Panc1 (cell line): Measurements from ENCODE around the gene PDYN. TPM values are rescaled to one million over a fixed set of nuclear protein-coding genes. Genes with fewer than 3 reads are reported as not detected.

Experiments
- ATAC-seq: fragments of 200-7000 bp; cut with Tn5 transposase; 2 replicates; pipeline ENCODE4 v1.9.1; 2020; ENCODE audit warnings: mild to moderate bottlenecking, moderate library complexity
- BruUV-seq: library from RNA; stranded (reverse); fragments of 400-500 nt; replicated peaks from 2 replicates; lab custom pipeline; 2021; lab: Mats Ljungman, UMichigan
- CTCF ChIA-PET: fragments of 300-600 bp; sonication (Branson Sonifier 250); formaldehyde crosslinking; loops from one replicate; lab custom pipeline; 2022; ENCODE audit warnings: antibody characterized with exemption; lab: Charles Lee
- POLR2A ChIA-PET: fragments of 300-600 bp; sonication (Branson Sonifier 250); formaldehyde crosslinking; loops from one replicate; lab custom pipeline; 2022; ENCODE audit warnings: antibody characterized with exemption; lab: Charles Lee
- DNase-seq: peaks from one replicate; pipeline ENCODE4 v3.0.0-alpha.2; 2010; ENCODE audit warnings: low read depth, low spot score
- H3K27ac ChIP-seq: 2 replicates; pipeline ENCODE4 v1.5.1; 2011; ENCODE audit warnings: mild to moderate bottlenecking, low read length, inconsistent platforms
- H3K27me3 ChIP-seq: fragments of 200-500 bp; sonication (Bioruptor generic); 2 replicates; pipeline ENCODE4 v1.6.0; 2014; ENCODE audit warnings: low read length, inconsistent platforms; ENCODE audit not compliant: control insufficient read depth, insufficient read depth
- H3K36me3 ChIP-seq: fragments of 200-500 bp; sonication (Bioruptor generic); 2 replicates; pipeline ENCODE4 v1.5.1; 2014; ENCODE audit warnings: inconsistent platforms, mild to moderate bottlenecking, low read length, moderate library complexity; ENCODE audit not compliant: control insufficient read depth, insufficient read depth
- H3K4me1 ChIP-seq: 2 replicates; pipeline ENCODE4 v1.5.1; 2011; ENCODE audit warnings: inconsistent platforms, mild to moderate bottlenecking, low read length, moderate library complexity; ENCODE audit not compliant: control insufficient read depth, insufficient read depth
- H3K4me3 ChIP-seq, 2 experiments: 2 replicates each; pipeline ENCODE4 v1.5.1; 2011 to 2012; ENCODE audit warnings: low read depth in 2 of 2, low read length in 2 of 2, mild to moderate bottlenecking in 2 of 2, inconsistent platforms in 1 of 2, moderate library complexity in 1 of 2
- H3K9me3 ChIP-seq: fragments of 200-500 bp; sonication (Bioruptor generic); 2 replicates; pipeline ENCODE4 v1.5.1; 2014; ENCODE audit warnings: low read depth, mild to moderate bottlenecking, inconsistent platforms, low read length, moderate library complexity; ENCODE audit not compliant: control insufficient read depth, insufficient read depth
- POLR2AphosphoS5 ChIP-seq: IDR thresholded peaks from 2 replicates; pipeline ENCODE4 v1.6.1; 2012; ENCODE audit warnings: mild to moderate bottlenecking, low read depth, low read length, moderate library complexity
- REST ChIP-seq, 2 experiments: IDR thresholded peaks; 2 replicates each; pipeline ENCODE4 v1.6.1; 2011 to 2012; ENCODE audit warnings: low read depth in 2 of 2, control low read depth in 1 of 2, low read length in 1 of 2, mild to moderate bottlenecking in 1 of 2, moderate library complexity in 1 of 2; ENCODE audit not compliant: insufficient read depth in 1 of 2
- SIN3A ChIP-seq: IDR thresholded peaks from 2 replicates; pipeline ENCODE4 v1.6.1; 2012; ENCODE audit warnings: low read depth, mild to moderate bottlenecking, low read length, moderate library complexity, borderline replicate concordance; ENCODE audit not compliant: insufficient read depth
- TCF7L2 ChIP-seq: IDR thresholded peaks from 2 replicates; pipeline ENCODE4 v1.6.1; 2011; ENCODE audit warnings: mild to moderate bottlenecking, low read depth, low read length, inconsistent platforms
- in situ Hi-C: cut with HindIII; loops from 2 replicates; pipeline ENCODE4 v1.10.0; 2016; ENCODE audit warnings: low sequenced_read_pairs, low pct_unique_long_range_greater_than_20kb
- intact Hi-C: fragments of 100-400 bp; cut with micrococcal nuclease; formaldehyde crosslinking; loops from one replicate; pipeline ENCODE4 v1.10.0; 2022; ENCODE audit not compliant: unreplicated experiment
- total RNA-seq: library from RNA; stranded (reverse); gene quantifications from one replicate; pipeline ENCODE4 v1.2.1, GENCODE V29; 2021; ENCODE audit not compliant: unreplicated experiment
- TF ChIP-seq, protein P1 (sequence below): fragments of 450-650 bp; IDR thresholded peaks from 2 replicates; pipeline ENCODE4 v1.5.1; 2017; ENCODE audit warnings: mild to moderate bottlenecking

Gene PDYN
- total RNA-seq, 1 experiment from 2014 or later, result not detected

DNA sequence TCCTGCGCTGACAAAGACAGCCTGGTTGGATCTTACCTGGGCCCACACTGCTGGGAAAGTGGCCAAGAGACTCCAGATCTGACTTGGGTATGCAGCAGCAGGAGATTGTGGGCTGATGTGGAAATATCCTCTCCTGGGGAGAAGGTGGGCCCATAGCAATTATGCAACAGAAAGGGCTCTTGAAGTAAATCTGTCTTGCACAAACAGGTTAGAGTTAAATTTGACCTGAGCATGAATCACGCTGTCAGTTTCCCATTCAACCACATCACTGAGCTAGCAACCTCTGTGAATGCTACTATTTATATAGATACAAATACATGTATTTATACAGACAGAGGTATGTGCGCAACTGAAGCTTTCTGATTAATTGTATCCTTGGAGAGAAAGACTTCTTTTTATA is 28.3 kb upstream of the PDYN start:
- Histone ChIP-seq H3K27me3 (peaks cover 34% of the 10 kb centered on the region), H3K9me3 (no peaks in the 10 kb centered on the region), H3K4me3 (no peak overlapping the region), H3K4me1 (no peaks in the 10 kb centered on the region), H3K36me3 (no peaks in the 10 kb centered on the region), H3K27ac (no peak overlapping the region)
- in situ Hi-C loops (no loop called here), intact Hi-C loops (no loop called here)
- DNase-seq (no peak), ATAC-seq (no peak)
- no peak for TF ChIP-seq POLR2AphosphoS5
- no peak for TF ChIP-seq TCF7L2
- TF ChIP-seq, protein P1, sequence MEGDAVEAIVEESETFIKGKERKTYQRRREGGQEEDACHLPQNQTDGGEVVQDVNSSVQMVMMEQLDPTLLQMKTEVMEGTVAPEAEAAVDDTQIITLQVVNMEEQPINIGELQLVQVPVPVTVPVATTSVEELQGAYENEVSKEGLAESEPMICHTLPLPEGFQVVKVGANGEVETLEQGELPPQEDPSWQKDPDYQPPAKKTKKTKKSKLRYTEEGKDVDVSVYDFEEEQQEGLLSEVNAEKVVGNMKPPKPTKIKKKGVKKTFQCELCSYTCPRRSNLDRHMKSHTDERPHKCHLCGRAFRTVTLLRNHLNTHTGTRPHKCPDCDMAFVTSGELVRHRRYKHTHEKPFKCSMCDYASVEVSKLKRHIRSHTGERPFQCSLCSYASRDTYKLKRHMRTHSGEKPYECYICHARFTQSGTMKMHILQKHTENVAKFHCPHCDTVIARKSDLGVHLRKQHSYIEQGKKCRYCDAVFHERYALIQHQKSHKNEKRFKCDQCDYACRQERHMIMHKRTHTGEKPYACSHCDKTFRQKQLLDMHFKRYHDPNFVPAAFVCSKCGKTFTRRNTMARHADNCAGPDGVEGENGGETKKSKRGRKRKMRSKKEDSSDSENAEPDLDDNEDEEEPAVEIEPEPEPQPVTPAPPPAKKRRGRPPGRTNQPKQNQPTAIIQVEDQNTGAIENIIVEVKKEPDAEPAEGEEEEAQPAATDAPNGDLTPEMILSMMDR, result no peak
- no peak for TF ChIP-seq SIN3A
- no peak for TF ChIP-seq REST (IDR thresholded peaks at IDR 0.05; ENCODE audit: insufficient read depth in 1 of 2, low read depth in 2 of 2, low read length in 1 of 2)
- no TSS peak for BruUV-seq
- ChIA-PET CTCF (no interaction called here), POLR2A (no interaction called here)

- Histone ChIP-seq H3K27me3 (peaks cover 24% of the 10 kb centered on the region), H3K4me1 (no peaks in the 10 kb centered on the region), H3K27ac (no peak overlapping the region), H3K4me3 (no peak overlapping the region), H3K36me3 (no peaks in the 10 kb centered on the region), H3K9me3 (no peaks in the 10 kb centered on the region)
- ChIA-PET CTCF (no interaction called here), POLR2A (no interaction called here)
- no peak for DNase-seq
- intact Hi-C loops, result no loop called here
- TF ChIP-seq SIN3A, result no peak
- TF ChIP-seq, protein P1, result no peak
- no peak for TF ChIP-seq TCF7L2
- no peak for TF ChIP-seq REST (IDR thresholded peaks at IDR 0.05; ENCODE audit: insufficient read depth in 1 of 2, low read depth in 2 of 2, low read length in 1 of 2)
- no peak for TF ChIP-seq POLR2AphosphoS5
- no TSS peak for BruUV-seq
- in situ Hi-C loops, result no loop called here
- ATAC-seq, result no peak
Measured at GRCh38 chr20:2010533-2010932, 16.7 kb upstream of the PDYN start.
